GM12878 (cell line): ENCODE measurements around the gene DNAJB8. TPM values are rescaled to one million over a fixed set of nuclear protein-coding genes. Genes with fewer than 3 reads are reported as not detected.

Experiments used
- ATAC-seq: fragments of 200-7000 bp; cut with Tn5 transposase; 3 replicates; pipeline ENCODE4 v1.9.1; 2020; ENCODE audit warnings: mild to moderate bottlenecking, moderate library complexity
- BruUV-seq: library from RNA; stranded (reverse); fragments of 400-500 nt; replicated peaks from 2 replicates; lab custom pipeline; 2021; lab: Mats Ljungman, UMichigan
- CTCF ChIA-PET: fragments of 300-600 bp; sonication (Branson Sonifier 250); formaldehyde crosslinking; extraction: SDS; loops from one replicate; lab custom pipeline; 2021; ENCODE audit warnings: inconsistent platforms; lab: Yijun Ruan, JAX
- POLR2A ChIA-PET: fragments of 350-600 bp; formaldehyde crosslinking; extraction: SDS; loops from one replicate; lab custom pipeline; 2021; ENCODE audit warnings: inconsistent platforms; lab: Charles Lee
- RAD21 ChIA-PET: fragments of 300-600 bp; sonication (Branson Sonifier 250); formaldehyde crosslinking; loops from one replicate; lab custom pipeline; 2023; ENCODE audit warnings: antibody characterized with exemption; ENCODE audit not compliant: unreplicated experiment; lab: Charles Lee
- SMC1A ChIA-PET: fragments of 300-600 bp; sonication (Branson Sonifier 250); formaldehyde crosslinking; loops from one replicate; lab custom pipeline; 2023; ENCODE audit not compliant: unreplicated experiment, uncharacterized antibody; lab: Charles Lee
- DNase-seq: peaks from one replicate; pipeline ENCODE4 v3.0.0-alpha.2; 2011; ENCODE audit warnings: low read depth, low spot score
- FAIRE-seq: peaks from 3 replicates; lab custom pipeline; 2011; peaks lifted over from hg19 to GRCh38; lab: Jason Lieb, UNC
- H2AFZ ChIP-seq: 2 replicates; pipeline ENCODE4 v1.6.0; 2011; ENCODE audit warnings: low read depth, low read length, control low read depth; ENCODE audit not compliant: control insufficient read depth
- H3K27ac ChIP-seq: 2 replicates; pipeline ENCODE4 v1.5.1; 2011; ENCODE audit warnings: control low read depth; ENCODE audit not compliant: control insufficient read depth, insufficient read depth
- H3K27me3 ChIP-seq, 2 experiments: replicated peaks in 1 of 2; 2 replicates each; pipeline versions ENCODE4 v1.6.0 to v1.6.1; 2011; ENCODE audit warnings: low read length in 1 of 2; ENCODE audit not compliant: control insufficient read depth in 2 of 2, insufficient read depth in 2 of 2
- H3K36me3 ChIP-seq, 2 experiments: 2 replicates each; pipeline ENCODE4 v1.5.1; 2011; ENCODE audit warnings: low read length in 1 of 2; ENCODE audit not compliant: control insufficient read depth in 2 of 2, insufficient read depth in 2 of 2
- H3K4me1 ChIP-seq: 2 replicates; pipeline ENCODE4 v1.6.1; 2011; ENCODE audit warnings: mild to moderate bottlenecking, low read length, moderate library complexity, mixed read lengths; ENCODE audit not compliant: control insufficient read depth, insufficient read depth
- H3K4me2 ChIP-seq: 2 replicates; pipeline ENCODE4 v1.6.0; 2011; ENCODE audit warnings: control low read depth; ENCODE audit not compliant: control insufficient read depth, insufficient read depth
- H3K4me3 ChIP-seq: fragments of 200-600 bp; sonication (generic); 2 replicates; pipeline ENCODE4 v1.5.1; 2016
- H3K79me2 ChIP-seq: 2 replicates; pipeline ENCODE4 v1.6.0; 2011; ENCODE audit warnings: low read length; ENCODE audit not compliant: control insufficient read depth, insufficient read depth
- H3K9ac ChIP-seq: 2 replicates; pipeline ENCODE4 v1.8.0; 2011; ENCODE audit warnings: low read length, control low read depth, mixed read lengths; ENCODE audit not compliant: control insufficient read depth, insufficient read depth
- H3K9me3 ChIP-seq: replicated peaks from 3 replicates; pipeline ENCODE4 v1.5.1; 2011; ENCODE audit warnings: mild to moderate bottlenecking, low read length; ENCODE audit not compliant: control insufficient read depth, insufficient read depth
- H4K20me1 ChIP-seq: 2 replicates; pipeline ENCODE4 v1.6.0; 2011; ENCODE audit not compliant: control insufficient read depth, insufficient read depth
- ATF7 ChIP-seq: fragments of 450-650 bp; IDR thresholded peaks from 2 replicates; pipeline ENCODE4 v1.6.1; 2016; ENCODE audit warnings: low read depth, mild to moderate bottlenecking
- FOXK2 ChIP-seq: fragments of 450-650 bp; IDR thresholded peaks from 2 replicates; pipeline ENCODE4 v1.6.1; 2017; ENCODE audit warnings: mild to moderate bottlenecking, moderate library complexity
- IKZF2 ChIP-seq, 2 experiments: fragments of 450-650 bp; IDR thresholded peaks; 2 replicates each; pipeline ENCODE4 v1.6.1; 2017; ENCODE audit warnings: mild to moderate bottlenecking in 2 of 2, moderate library complexity in 2 of 2
- MEF2B ChIP-seq: fragments of 450-650 bp; IDR thresholded peaks from 2 replicates; pipeline ENCODE4 v1.6.1; 2018; ENCODE audit warnings: mild to moderate bottlenecking, moderate library complexity; ENCODE audit not compliant: partially characterized antibody, poor library complexity, severe bottlenecking
- NBN ChIP-seq: fragments of 450-650 bp; IDR thresholded peaks from 2 replicates; pipeline ENCODE4 v1.6.1; 2016
- NR2F1 ChIP-seq: fragments of 450-650 bp; conservative IDR thresholded peaks from 2 replicates; pipeline ENCODE4 v1.6.1; 2017; ENCODE audit warnings: mild to moderate bottlenecking
- PAX5 ChIP-seq: IDR thresholded peaks from 2 replicates; pipeline ENCODE4 v1.6.1; 2011; ENCODE audit warnings: low read depth, low read length, borderline replicate concordance
- STAT1 ChIP-seq: fragments of 450-650 bp; conservative IDR thresholded peaks from 2 replicates; pipeline ENCODE4 v1.6.1; 2014; ENCODE audit warnings: antibody characterized with exemption, mild to moderate bottlenecking
- WGBS: methylation state at CpG from one replicate; pipeline ENCODE4 v1.1.6; 2016; ENCODE audit warnings: low lambda C conversion rate; ENCODE audit not compliant: insufficient replicate concordance, insufficient coverage; ENCODE audit errors: missing lambda C conversion rate; 5-methylcytosine and 5-hydroxymethylcytosine counted together
- in situ Hi-C: fragments of 300-500 bp; cut with MboI; formaldehyde crosslinking; loops from 9 replicates; pipeline ENCODE4 v1.14.3; 2018; ENCODE audit warnings: mixed read lengths
- intact Hi-C: fragments of 100-400 bp; cut with micrococcal nuclease; formaldehyde crosslinking; loops from one replicate; pipeline ENCODE4 v1.14.2; 2022; ENCODE audit not compliant: unreplicated experiment
- polyA plus RNA-seq, 11 experiments: library from polyadenylated mRNA; depleted of rRNA in 4 of 11; unstranded in 6 of 11; stranded (reverse) in 5 of 11; fragments of >200 nt; fragmentation: Nextera tagmentation in 4 of 11; fragmentation: Illumina TruSeq in 1 of 11; extraction: Ambion mirVana in 4 of 11; extraction: Trizol in 1 of 11; gene quantifications; 1 replicate in 1 of 11; 2 replicates in 10 of 11; pipeline versions ENCODE4 v1.2.1 to v1.2.3, GENCODE V29; 2011 to 2016; ENCODE audit warnings: inconsistent platforms in 2 of 11, missing spikeins in 2 of 11, low read depth in 1 of 11
- total RNA-seq, 4 experiments: library from RNA; depleted of rRNA in 3 of 4; stranded (reverse); fragments of >200 nt in 3 of 4; fragmentation: Illumina TruSeq in 1 of 4; extraction: Trizol in 1 of 4; gene quantifications; 2 replicates each; pipeline versions ENCODE4 v1.2.1 to v1.2.3, GENCODE V29; 2013 to 2021
- TF ChIP-seq, protein P1 (sequence below): IDR thresholded peaks from 2 replicates; pipeline ENCODE4 v1.6.1; 2011; ENCODE audit warnings: borderline replicate concordance, low read depth, mild to moderate bottlenecking, moderate library complexity, low read length; ENCODE audit not compliant: insufficient read depth, poor library complexity, severe bottlenecking
- TF ChIP-seq, protein P2 (sequence below): fragments of 150-350 bp; IDR thresholded peaks from 2 replicates; pipeline ENCODE4 v1.6.1; 2016; ENCODE audit warnings: low read depth, low read length
- TF ChIP-seq, protein P3 (sequence below): fragments of 450-650 bp; IDR thresholded peaks from 2 replicates; pipeline ENCODE4 v1.6.1; 2017; ENCODE audit warnings: mild to moderate bottlenecking, low read depth, inconsistent platforms; ENCODE audit not compliant: poor library complexity, severe bottlenecking

DNAJB8 gene
- total and polyA plus RNA-seq, 10 of the 15 experiments (the other 5 are each of a cell fraction or from before 2014, with no cell fraction given): not detected

DNA sequence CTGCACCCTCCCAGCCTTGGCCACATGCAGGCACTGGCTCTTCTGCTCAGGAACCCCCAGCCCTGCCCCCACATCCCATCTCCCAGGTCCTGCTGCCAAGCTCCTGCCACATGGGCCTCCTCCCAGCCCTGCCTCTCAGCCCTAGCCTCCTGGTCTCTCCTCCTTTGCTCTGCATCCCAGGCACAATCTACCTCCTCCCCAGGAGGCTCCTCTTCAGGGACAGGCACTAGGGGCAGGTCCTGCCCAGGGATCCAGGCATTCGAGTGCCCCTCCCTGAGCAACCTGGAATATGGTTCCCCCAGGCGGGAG, 12.4 kb downstream of the DNAJB8 start (continued):
- TF ChIP-seq ATF7 (no peak), IKZF2 (IDR thresholded peaks at IDR 0.05) (no peak)
- TF ChIP-seq, protein P1, sequence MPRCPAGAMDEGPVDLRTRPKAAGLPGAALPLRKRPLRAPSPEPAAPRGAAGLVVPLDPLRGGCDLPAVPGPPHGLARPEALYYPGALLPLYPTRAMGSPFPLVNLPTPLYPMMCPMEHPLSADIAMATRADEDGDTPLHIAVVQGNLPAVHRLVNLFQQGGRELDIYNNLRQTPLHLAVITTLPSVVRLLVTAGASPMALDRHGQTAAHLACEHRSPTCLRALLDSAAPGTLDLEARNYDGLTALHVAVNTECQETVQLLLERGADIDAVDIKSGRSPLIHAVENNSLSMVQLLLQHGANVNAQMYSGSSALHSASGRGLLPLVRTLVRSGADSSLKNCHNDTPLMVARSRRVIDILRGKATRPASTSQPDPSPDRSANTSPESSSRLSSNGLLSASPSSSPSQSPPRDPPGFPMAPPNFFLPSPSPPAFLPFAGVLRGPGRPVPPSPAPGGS: no peak

DNA sequence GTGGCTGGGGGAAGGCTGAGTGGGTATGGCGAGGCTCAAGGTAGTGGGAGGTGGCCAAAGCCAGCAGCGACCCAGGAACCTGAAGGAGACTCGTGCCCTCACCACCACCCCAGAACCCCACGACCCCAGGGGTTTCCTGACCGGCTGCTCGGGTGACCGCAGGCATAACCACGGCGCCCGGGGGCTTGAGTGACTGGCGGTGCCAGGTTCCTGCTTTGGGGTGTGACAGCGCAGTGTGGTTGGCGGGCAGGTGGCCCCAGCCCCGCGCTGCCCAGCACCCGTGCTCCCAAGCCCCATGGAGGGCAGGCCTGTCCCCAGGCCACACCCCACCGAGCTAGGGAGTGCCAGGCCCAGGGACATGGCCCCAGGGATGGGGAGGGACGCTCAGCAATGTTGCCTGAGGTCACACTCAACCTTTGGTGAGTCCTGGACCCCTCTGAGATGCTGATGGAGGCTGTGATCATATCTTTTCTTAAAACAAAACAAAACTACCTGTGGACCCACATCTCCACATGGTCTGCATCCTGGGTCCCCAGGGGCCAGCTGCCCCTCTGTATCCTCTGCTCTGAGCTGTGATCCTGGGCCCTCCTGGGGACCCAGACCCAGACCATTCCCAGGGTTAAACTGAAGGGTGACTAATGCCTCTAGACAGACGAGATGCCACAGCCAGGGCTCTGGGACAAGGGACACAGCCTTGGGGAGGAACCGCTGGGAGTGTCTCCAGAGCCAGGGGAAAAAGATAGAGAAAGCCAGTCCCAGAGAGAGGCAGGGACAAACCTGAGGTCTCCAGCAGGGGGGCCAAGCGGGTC, 13.0 kb downstream of the DNAJB8 start:
- POLR2A ChIA-PET: no interaction called here
- no peak overlapping the region for H2AFZ ChIP-seq

More for the DNA sequence above, 13.0 kb downstream of the DNAJB8 start:
- Histone ChIP-seq H3K9me3 (no peaks in the 10 kb centered on the region; the same call in 2 of the 3 replicates), H3K4me1 (peaks cover under 1% of the 10 kb centered on the region), H3K27me3 (peaks cover 3 to 5% of the 10 kb centered on the region in 2 experiments), H3K79me2 (no peaks in the 10 kb centered on the region), H3K36me3 (no peaks in the 10 kb centered on the region)
- DNase-seq (no peak), ATAC-seq (no peak)
- CTCF ChIA-PET: no interaction called here
- intact Hi-C loops (no loop called here), in situ Hi-C loops (no loop called here)
- TF ChIP-seq MEF2B (no peak), STAT1 (no peak), NBN (no peak), FOXK2 (no peak), PAX5 (no peak), NR2F1 (no peak)
- TF ChIP-seq, protein P2, sequence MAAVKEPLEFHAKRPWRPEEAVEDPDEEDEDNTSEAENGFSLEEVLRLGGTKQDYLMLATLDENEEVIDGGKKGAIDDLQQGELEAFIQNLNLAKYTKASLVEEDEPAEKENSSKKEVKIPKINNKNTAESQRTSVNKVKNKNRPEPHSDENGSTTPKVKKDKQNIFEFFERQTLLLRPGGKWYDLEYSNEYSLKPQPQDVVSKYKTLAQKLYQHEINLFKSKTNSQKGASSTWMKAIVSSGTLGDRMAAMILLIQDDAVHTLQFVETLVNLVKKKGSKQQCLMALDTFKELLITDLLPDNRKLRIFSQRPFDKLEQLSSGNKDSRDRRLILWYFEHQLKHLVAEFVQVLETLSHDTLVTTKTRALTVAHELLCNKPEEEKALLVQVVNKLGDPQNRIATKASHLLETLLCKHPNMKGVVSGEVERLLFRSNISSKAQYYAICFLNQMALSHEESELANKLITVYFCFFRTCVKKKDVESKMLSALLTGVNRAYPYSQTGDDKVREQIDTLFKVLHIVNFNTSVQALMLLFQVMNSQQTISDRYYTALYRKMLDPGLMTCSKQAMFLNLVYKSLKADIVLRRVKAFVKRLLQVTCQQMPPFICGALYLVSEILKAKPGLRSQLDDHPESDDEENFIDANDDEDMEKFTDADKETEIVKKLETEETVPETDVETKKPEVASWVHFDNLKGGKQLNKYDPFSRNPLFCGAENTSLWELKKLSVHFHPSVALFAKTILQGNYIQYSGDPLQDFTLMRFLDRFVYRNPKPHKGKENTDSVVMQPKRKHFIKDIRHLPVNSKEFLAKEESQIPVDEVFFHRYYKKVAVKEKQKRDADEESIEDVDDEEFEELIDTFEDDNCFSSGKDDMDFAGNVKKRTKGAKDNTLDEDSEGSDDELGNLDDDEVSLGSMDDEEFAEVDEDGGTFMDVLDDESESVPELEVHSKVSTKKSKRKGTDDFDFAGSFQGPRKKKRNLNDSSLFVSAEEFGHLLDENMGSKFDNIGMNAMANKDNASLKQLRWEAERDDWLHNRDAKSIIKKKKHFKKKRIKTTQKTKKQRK: no peak
- TF ChIP-seq, protein P3, sequence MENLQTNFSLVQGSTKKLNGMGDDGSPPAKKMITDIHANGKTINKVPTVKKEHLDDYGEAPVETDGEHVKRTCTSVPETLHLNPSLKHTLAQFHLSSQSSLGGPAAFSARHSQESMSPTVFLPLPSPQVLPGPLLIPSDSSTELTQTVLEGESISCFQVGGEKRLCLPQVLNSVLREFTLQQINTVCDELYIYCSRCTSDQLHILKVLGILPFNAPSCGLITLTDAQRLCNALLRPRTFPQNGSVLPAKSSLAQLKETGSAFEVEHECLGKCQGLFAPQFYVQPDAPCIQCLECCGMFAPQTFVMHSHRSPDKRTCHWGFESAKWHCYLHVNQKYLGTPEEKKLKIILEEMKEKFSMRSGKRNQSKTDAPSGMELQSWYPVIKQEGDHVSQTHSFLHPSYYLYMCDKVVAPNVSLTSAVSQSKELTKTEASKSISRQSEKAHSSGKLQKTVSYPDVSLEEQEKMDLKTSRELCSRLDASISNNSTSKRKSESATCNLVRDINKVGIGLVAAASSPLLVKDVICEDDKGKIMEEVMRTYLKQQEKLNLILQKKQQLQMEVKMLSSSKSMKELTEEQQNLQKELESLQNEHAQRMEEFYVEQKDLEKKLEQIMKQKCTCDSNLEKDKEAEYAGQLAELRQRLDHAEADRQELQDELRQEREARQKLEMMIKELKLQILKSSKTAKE: no peak
- TF ChIP-seq, all 136 proteins: peak for 0
- Histone ChIP-seq H3K9ac (no peak overlapping the region), H3K4me3 (no peak overlapping the region), H3K4me2 (no peak overlapping the region), H4K20me1 (no peaks in the 10 kb centered on the region), H3K27ac (no peak overlapping the region)
- FAIRE-seq: no peak
- WGBS: 20% methylated on average over 21 of the region's 21 CpGs
- no TSS peak for BruUV-seq
- SMC1A ChIA-PET: no interaction called here
- RAD21 ChIA-PET: no interaction called here
